ENCODE data around the gene MRPL24. TPM values are rescaled to one million over a fixed set of nuclear protein-coding genes. Genes with fewer than 3 reads are reported as not detected.

MRPL24 gene
- total and polyA plus RNA-seq, 10 of the 15 experiments (the other 5 are each of a cell fraction or from before 2014, with no cell fraction given), result 87.4 to 269 (median 134) TPM

GRCh38 chr1:156727926-156728598, 12.8 kb downstream of the MRPL24 start, which contains the start of gene METTL25B (continued):
- TF ChIP-seq ZBTB11 (CRISPR knock-in tag; IDR thresholded peaks at IDR 0.05) (peak; percentile 41; the same call in 1 of the 2 replicates), SMAD5 (IDR thresholded peaks at IDR 0.05; ENCODE audit: low read depth) (peak; percentile 93), KDM1A (IDR thresholded peaks at IDR 0.05; ENCODE audit: borderline replicate concordance) (no peak), ASH2L (IDR thresholded peaks at IDR 0.05; ENCODE audit: borderline replicate concordance, low read depth) (no peak), ESRRA (IDR thresholded peaks at IDR 0.05; ENCODE audit: low read length) (no peak), SIN3A (IDR thresholded peaks at IDR 0.05; ENCODE audit: low read depth, low read length) (no peak; the same call in 1 of the 2 replicates), POU2F2 (IDR thresholded peaks at IDR 0.05; ENCODE audit: borderline replicate concordance, low read depth, low read length) (0 out of 3 replicates have a peak, but pooled peaks have one; percentile 43), SRF (IDR thresholded peaks at IDR 0.05; ENCODE audit: low read depth in 2 of 2, low read length in 2 of 2) (no peak), SMC3 (IDR thresholded peaks at IDR 0.05; ENCODE audit: borderline replicate concordance, low read length) (no peak), FOS (IDR thresholded peaks at IDR 0.05; ENCODE audit: borderline replicate concordance, extremely low read depth, insufficient read length) (no peak), CBX3 (IDR thresholded peaks at IDR 0.05; ENCODE audit: borderline replicate concordance, low read depth) (no peak), IKZF2 (IDR thresholded peaks at IDR 0.05) (no peak; a peak in 1 of 4 replicates), SMARCA5 (IDR thresholded peaks at IDR 0.05) (peak; percentile 31; the same call in 1 of the 2 replicates), BCL11A (IDR thresholded peaks at IDR 0.05; ENCODE audit: low read depth, low read length) (no peak), NR2C2 (IDR thresholded peaks at IDR 0.05; ENCODE audit: borderline replicate concordance, control insufficient read depth, insufficient read length, low read depth) (no peak), RB1 (IDR thresholded peaks at IDR 0.05; ENCODE audit: borderline replicate concordance) (no peak; the same call in 1 of the 2 replicates), CHD1 (IDR thresholded peaks at IDR 0.05; ENCODE audit: low read depth, low read length) (0 out of 2 replicates have a peak, but pooled peaks have one; percentile 57), ZNF207 (IDR thresholded peaks at IDR 0.05; ENCODE audit: borderline replicate concordance) (no peak), TARDBP (IDR thresholded peaks at IDR 0.05; ENCODE audit: borderline replicate concordance) (0 out of 2 replicates have a peak, but pooled peaks have one; percentile 18), TCF3 (IDR thresholded peaks at IDR 0.05; ENCODE audit: borderline replicate concordance, insufficient read depth, low read depth, low read length) (no peak), GABPA (IDR thresholded peaks at IDR 0.05; ENCODE audit: low read depth) (peak; percentile 87)
- TF ChIP-seq, protein P1, sequence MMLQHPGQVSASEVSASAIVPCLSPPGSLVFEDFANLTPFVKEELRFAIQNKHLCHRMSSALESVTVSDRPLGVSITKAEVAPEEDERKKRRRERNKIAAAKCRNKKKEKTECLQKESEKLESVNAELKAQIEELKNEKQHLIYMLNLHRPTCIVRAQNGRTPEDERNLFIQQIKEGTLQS (IDR thresholded peaks at IDR 0.05; ENCODE audit: borderline replicate concordance, extremely low read depth, low read depth, low read length), result no peak
- TF ChIP-seq, protein P2, sequence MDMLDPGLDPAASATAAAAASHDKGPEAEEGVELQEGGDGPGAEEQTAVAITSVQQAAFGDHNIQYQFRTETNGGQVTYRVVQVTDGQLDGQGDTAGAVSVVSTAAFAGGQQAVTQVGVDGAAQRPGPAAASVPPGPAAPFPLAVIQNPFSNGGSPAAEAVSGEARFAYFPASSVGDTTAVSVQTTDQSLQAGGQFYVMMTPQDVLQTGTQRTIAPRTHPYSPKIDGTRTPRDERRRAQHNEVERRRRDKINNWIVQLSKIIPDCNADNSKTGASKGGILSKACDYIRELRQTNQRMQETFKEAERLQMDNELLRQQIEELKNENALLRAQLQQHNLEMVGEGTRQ (IDR thresholded peaks at IDR 0.05; ENCODE audit: borderline replicate concordance, low read depth, low read length), result no peak
- TF ChIP-seq, protein P3, sequence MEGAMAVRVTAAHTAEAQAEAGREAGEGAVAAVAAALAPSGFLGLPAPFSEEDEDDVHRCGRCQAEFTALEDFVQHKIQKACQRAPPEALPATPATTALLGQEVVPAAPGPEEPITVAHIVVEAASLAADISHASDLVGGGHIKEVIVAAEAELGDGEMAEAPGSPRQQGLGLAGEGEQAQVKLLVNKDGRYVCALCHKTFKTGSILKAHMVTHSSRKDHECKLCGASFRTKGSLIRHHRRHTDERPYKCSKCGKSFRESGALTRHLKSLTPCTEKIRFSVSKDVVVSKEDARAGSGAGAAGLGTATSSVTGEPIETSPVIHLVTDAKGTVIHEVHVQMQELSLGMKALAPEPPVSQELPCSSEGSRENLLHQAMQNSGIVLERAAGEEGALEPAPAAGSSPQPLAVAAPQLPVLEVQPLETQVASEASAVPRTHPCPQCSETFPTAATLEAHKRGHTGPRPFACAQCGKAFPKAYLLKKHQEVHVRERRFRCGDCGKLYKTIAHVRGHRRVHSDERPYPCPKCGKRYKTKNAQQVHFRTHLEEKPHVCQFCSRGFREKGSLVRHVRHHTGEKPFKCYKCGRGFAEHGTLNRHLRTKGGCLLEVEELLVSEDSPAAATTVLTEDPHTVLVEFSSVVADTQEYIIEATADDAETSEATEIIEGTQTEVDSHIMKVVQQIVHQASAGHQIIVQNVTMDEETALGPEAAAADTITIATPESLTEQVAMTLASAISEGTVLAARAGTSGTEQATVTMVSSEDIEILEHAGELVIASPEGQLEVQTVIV (IDR thresholded peaks at IDR 0.05; ENCODE audit: borderline replicate concordance, partially characterized antibody), result no peak
